Thyroid gland (tissue), 4 donors: ENCODE data around the gene ARFGEF2. TPM values are rescaled to one million over a fixed set of nuclear protein-coding genes. Genes with fewer than 3 reads are reported as not detected.

Source experiments
- DNase-seq, 2 donors: peaks; one replicate each; pipeline ENCODE4 v3.0.0-alpha.2; 2019
- H3K27ac ChIP-seq, 3 donors: fragments of 200-600 bp; sonication (generic); 1 replicate in 2 of 3; 2 replicates in 1 of 3; pipeline ENCODE4 v1.5.1; 2016 to 2019; ENCODE audit warnings: mild to moderate bottlenecking in 1 of 3, moderate library complexity in 1 of 3
- H3K27me3 ChIP-seq: fragments of 200-600 bp; sonication (generic); one replicate; pipeline ENCODE4 v1.5.1; 2019
- H3K36me3 ChIP-seq, 2 donors: fragments of 200-600 bp; sonication (generic); one replicate each; pipeline ENCODE4 v1.5.1; 2016 to 2019
- H3K4me1 ChIP-seq, 2 donors: fragments of 200-600 bp; sonication (generic); one replicate each; pipeline ENCODE4 v1.5.1; 2017 to 2019
- H3K4me3 ChIP-seq, 3 donors: fragments of 200-600 bp; sonication (generic); replicated peaks in 1 of 3; 1 replicate in 2 of 3; 2 replicates in 1 of 3; pipeline ENCODE4 v1.5.1; 2016; ENCODE audit warnings: mild to moderate bottlenecking in 1 of 3
- H3K9me3 ChIP-seq: fragments of 200-600 bp; sonication (generic); one replicate; pipeline ENCODE4 v1.5.1; 2017
- CTCF ChIP-seq, 6 experiments: fragments of 200-600 bp in 3 of 6; fragments of 450-650 bp in 3 of 6; sonication (generic) in 3 of 6; IDR thresholded peaks; one replicate each; pipeline ENCODE4 v1.5.1; 2016 to 2019; ENCODE audit warnings: antibody characterized with exemption in 6 of 6, mild to moderate bottlenecking in 2 of 6, inconsistent platforms in 1 of 6, moderate library complexity in 1 of 6
- POLR2A ChIP-seq, 2 donors: fragments of 450-650 bp; IDR thresholded peaks; one replicate each; pipeline ENCODE4 v1.6.1; 2017; ENCODE audit warnings: antibody characterized with exemption in 2 of 2, mild to moderate bottlenecking in 2 of 2, moderate library complexity in 1 of 2
- WGBS, 2 donors: methylation state at CpG; one replicate each; pipeline ENCODE4 v1.1.5; 2017; 5-methylcytosine and 5-hydroxymethylcytosine counted together
- intact Hi-C: fragments of 100-400 bp; cut with DNase I; formaldehyde crosslinking; loops from one replicate; pipeline ENCODE4 v1.15.1; 2023
- total RNA-seq, 4 donors: library from RNA; depleted of rRNA; stranded (reverse); fragments of >200 nt; gene quantifications; one replicate each; pipeline ENCODE4 v1.2.3, GENCODE V29; 2016

Gene ARFGEF2
- total RNA-seq: 100 to 1,000 TPM in 2 of 4 donors, 10 to 100 TPM in 2; 92.3 to 131 (median 101) TPM

- H3K4me3 ChIP-seq: peak within 1 kb of the TSS; percentile 2 to 99 (median 70)
- peak; percentile 95 for DNase-seq
- intact Hi-C loops: no loop called here
- no peaks in the 10 kb centered on the region for H3K9me3 ChIP-seq
- TF ChIP-seq CTCF (IDR thresholded peaks at IDR 0.05) (peak in 1 of 6 experiments; percentile 36), POLR2A (IDR thresholded peaks at IDR 0.05) (peak; percentile 48 to 98)
- 1% methylated on average over 37 to 42 of the region's 70 CpGs for WGBS, 2 donors
- no peaks in the 10 kb centered on the region for H3K27me3 ChIP-seq
- H3K4me1 ChIP-seq: peaks cover 22 to 26% of the 10 kb centered on the region in 2 donors
- H3K27ac ChIP-seq: peak within 1 kb of the TSS; percentile 82 to 99 (median 97)
- H3K36me3 ChIP-seq: no peaks in the 10 kb centered on the region
Observed at GRCh38 chr20:48921168-48921882, at the start of gene ARFGEF2. TSS of gene ARFGEF2 (plus strand) at chr20:48921711. CDS start at chr20:48921890, 179 bp downstream.

GRCh38 chr20:48875233-48875913, 46.1 kb upstream of the ARFGEF2 start:
- 46 to 49% methylated on average over 17 of the region's 17 CpGs for WGBS, 2 donors
- intact Hi-C loops: no loop called here
- peak; percentile 57 to 75 for DNase-seq
- H3K27me3 ChIP-seq: no peaks in the 10 kb centered on the region
- H3K4me3 ChIP-seq: no peak overlapping the region
- no peaks in the 10 kb centered on the region for H3K9me3 ChIP-seq
- TF ChIP-seq POLR2A (IDR thresholded peaks at IDR 0.05) (no peak), CTCF (IDR thresholded peaks at IDR 0.05) (no peak)
- H3K4me1 ChIP-seq: peaks cover 6 to 13% of the 10 kb centered on the region in 2 donors
- H3K27ac ChIP-seq: no peak overlapping the region
- no peaks in the 10 kb centered on the region for H3K36me3 ChIP-seq

GRCh38 chr20:48875914-48876240, 45.6 kb upstream of the ARFGEF2 start:
- H3K4me3 ChIP-seq: no peak overlapping the region
- peak in 1 of 2 donors; percentile 64 for DNase-seq
- H3K27ac ChIP-seq: no peak overlapping the region
- intact Hi-C loops: no loop called here
- WGBS, 2 donors: 32 to 33% methylated on average over 5 of the region's 5 CpGs
- no peaks in the 10 kb centered on the region for H3K27me3 ChIP-seq
- TF ChIP-seq POLR2A (IDR thresholded peaks at IDR 0.05) (no peak), CTCF (IDR thresholded peaks at IDR 0.05) (no peak)
- peaks cover 6 to 11% of the 10 kb centered on the region in 2 donors for H3K4me1 ChIP-seq
- no peaks in the 10 kb centered on the region for H3K36me3 ChIP-seq
- H3K9me3 ChIP-seq: no peaks in the 10 kb centered on the region

- no peak overlapping the region for H3K4me3 ChIP-seq
- 43 to 48% methylated on average over 2 of the region's 2 CpGs for WGBS, 2 donors
- no peaks in the 10 kb centered on the region for H3K27me3 ChIP-seq
- intact Hi-C loops: no loop called here
- no peaks in the 10 kb centered on the region for H3K36me3 ChIP-seq
- H3K4me1 ChIP-seq: peaks cover 6 to 11% of the 10 kb centered on the region in 2 donors
- TF ChIP-seq CTCF (IDR thresholded peaks at IDR 0.05): peak in 2 of 6 experiments; percentile 38 to 49
- no peak for TF ChIP-seq POLR2A (IDR thresholded peaks at IDR 0.05)
- no peak overlapping the region for H3K27ac ChIP-seq
- H3K9me3 ChIP-seq: no peaks in the 10 kb centered on the region
- peak; percentile 42 to 44 for DNase-seq
Observed at GRCh38 chr20:48877304-48877703, 44.2 kb upstream of the ARFGEF2 start.
